Measurements from ENCODE around the gene SNUPN. TPM values are rescaled to one million over a fixed set of nuclear protein-coding genes. Genes with fewer than 3 reads are reported as not detected.

Gene SNUPN
- total RNA-seq, 2 donors from 2014 or later, result 7.0 to 11.2 TPM

GRCh38 chr15:75650908-75651809 is 25.6 kb upstream of the SNUPN start:
- intact Hi-C loops (cut with DNase I), result no loop called here
- Histone ChIP-seq H3K27ac (peak overlapping the region; percentile 54 to 76 (median 62)), H3K4me1 (peaks cover 80% of the 10 kb centered on the region), H3K36me3 (replicated peaks in 1 of 2; ENCODE audit: insufficient read depth in 1 of 2, low read depth in 2 of 2) (no peaks in the 10 kb centered on the region), H3K4me3 (peak overlapping the region; percentile 1 to 14), H3K27me3 (no peaks in the 10 kb centered on the region), H3K9me3 (no peaks in the 10 kb centered on the region)
- 19 to 24% methylated on average over 3 to 9 of the region's 9 CpGs for WGBS, 2 donors
- ATAC-seq, result peak; percentile 45
- TF ChIP-seq CTCF (IDR thresholded peaks at IDR 0.05) (no peak), POLR2A (IDR thresholded peaks at IDR 0.05) (peak; percentile 29 to 44 (median 30))
- DNase-seq, result peak; percentile 85 to 92 (median 90)

GRCh38 chr15:75649848-75650247 is 24.3 kb upstream of the SNUPN start:
- Histone ChIP-seq H3K27ac (peak overlapping the region; percentile 47 to 97 (median 72)), H3K9me3 (no peaks in the 10 kb centered on the region), H3K27me3 (no peaks in the 10 kb centered on the region), H3K4me3 (no peak overlapping the region), H3K4me1 (peaks cover 74% of the 10 kb centered on the region), H3K36me3 (replicated peaks in 1 of 2; ENCODE audit: insufficient read depth in 1 of 2, low read depth in 2 of 2) (no peaks in the 10 kb centered on the region)
- peak in 1 of 4 donors; percentile 15 for DNase-seq
- 69 to 76% methylated on average over 10 to 18 of the region's 18 CpGs for WGBS, 2 donors
- no peak for ATAC-seq
- intact Hi-C loops (cut with DNase I), result no loop called here
- TF ChIP-seq CTCF (IDR thresholded peaks at IDR 0.05), result no peak
- no peak for TF ChIP-seq POLR2A (IDR thresholded peaks at IDR 0.05)

- peak in 1 of 4 donors; percentile 15 for DNase-seq
- no peaks in the 10 kb centered on the region for H3K36me3 ChIP-seq (replicated peaks in 1 of 2; ENCODE audit: insufficient read depth in 1 of 2, low read depth in 2 of 2)
- 44 to 51% methylated on average over 8 to 19 of the region's 19 CpGs for WGBS, 2 donors
- peak overlapping the region; percentile 96 to 99 (median 98) for H3K27ac ChIP-seq
- peaks cover 67% of the 10 kb centered on the region for H3K4me1 ChIP-seq
- no peak for TF ChIP-seq POLR2A (IDR thresholded peaks at IDR 0.05)
- no peak for TF ChIP-seq CTCF (IDR thresholded peaks at IDR 0.05)
- H3K27me3 ChIP-seq, result no peaks in the 10 kb centered on the region
- H3K4me3 ChIP-seq, result peak overlapping the region in 1 of 2 donors; percentile 74
- intact Hi-C loops (cut with DNase I), result no loop called here
- ATAC-seq, result no peak
- no peaks in the 10 kb centered on the region for H3K9me3 ChIP-seq
Measured at GRCh38 chr15:75649045-75649761, 23.7 kb upstream of the SNUPN start.

GRCh38 chr15:75648156-75649000 is 22.9 kb upstream of the SNUPN start:
- intact Hi-C loops (cut with DNase I), result no loop called here
- ATAC-seq, result peak; percentile 18
- WGBS, 2 donors, result 3 to 11% methylated on average over 19 to 32 of the region's 34 CpGs

More at GRCh38 chr15:75648156-75649000, 22.9 kb upstream of the SNUPN start:
- Histone ChIP-seq H3K27me3 (no peaks in the 10 kb centered on the region), H3K4me1 (peaks cover 60% of the 10 kb centered on the region), H3K9me3 (no peaks in the 10 kb centered on the region), H3K36me3 (replicated peaks in 1 of 2; ENCODE audit: insufficient read depth in 1 of 2, low read depth in 2 of 2) (no peaks in the 10 kb centered on the region), H3K27ac (peak overlapping the region; percentile 96 to 99 (median 98)), H3K4me3 (peak overlapping the region; percentile 61 to 74)
- peak; percentile 54 to 61 (median 57) for DNase-seq
- TF ChIP-seq CTCF (IDR thresholded peaks at IDR 0.05), result no peak
- no peak for TF ChIP-seq POLR2A (IDR thresholded peaks at IDR 0.05)

All from body of pancreas (tissue), 4 donors.